GM12874 (cell line): ENCODE results near the gene MYO5A.

ENCODE experiments used
- TF ChIP-seq, protein P1 (sequence below): IDR thresholded peaks from 2 replicates; pipeline ENCODE4 v1.5.1; 2011; ENCODE audit warnings: low read depth, mild to moderate bottlenecking, control low read depth, low read length, moderate library complexity; ENCODE audit not compliant: insufficient read depth

Gene MYO5A

GRCh38 chr15:52348056-52348745 is 180.5 kb downstream of the MYO5A start:
- TF ChIP-seq, protein P1, sequence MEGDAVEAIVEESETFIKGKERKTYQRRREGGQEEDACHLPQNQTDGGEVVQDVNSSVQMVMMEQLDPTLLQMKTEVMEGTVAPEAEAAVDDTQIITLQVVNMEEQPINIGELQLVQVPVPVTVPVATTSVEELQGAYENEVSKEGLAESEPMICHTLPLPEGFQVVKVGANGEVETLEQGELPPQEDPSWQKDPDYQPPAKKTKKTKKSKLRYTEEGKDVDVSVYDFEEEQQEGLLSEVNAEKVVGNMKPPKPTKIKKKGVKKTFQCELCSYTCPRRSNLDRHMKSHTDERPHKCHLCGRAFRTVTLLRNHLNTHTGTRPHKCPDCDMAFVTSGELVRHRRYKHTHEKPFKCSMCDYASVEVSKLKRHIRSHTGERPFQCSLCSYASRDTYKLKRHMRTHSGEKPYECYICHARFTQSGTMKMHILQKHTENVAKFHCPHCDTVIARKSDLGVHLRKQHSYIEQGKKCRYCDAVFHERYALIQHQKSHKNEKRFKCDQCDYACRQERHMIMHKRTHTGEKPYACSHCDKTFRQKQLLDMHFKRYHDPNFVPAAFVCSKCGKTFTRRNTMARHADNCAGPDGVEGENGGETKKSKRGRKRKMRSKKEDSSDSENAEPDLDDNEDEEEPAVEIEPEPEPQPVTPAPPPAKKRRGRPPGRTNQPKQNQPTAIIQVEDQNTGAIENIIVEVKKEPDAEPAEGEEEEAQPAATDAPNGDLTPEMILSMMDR: no peak

DNA sequence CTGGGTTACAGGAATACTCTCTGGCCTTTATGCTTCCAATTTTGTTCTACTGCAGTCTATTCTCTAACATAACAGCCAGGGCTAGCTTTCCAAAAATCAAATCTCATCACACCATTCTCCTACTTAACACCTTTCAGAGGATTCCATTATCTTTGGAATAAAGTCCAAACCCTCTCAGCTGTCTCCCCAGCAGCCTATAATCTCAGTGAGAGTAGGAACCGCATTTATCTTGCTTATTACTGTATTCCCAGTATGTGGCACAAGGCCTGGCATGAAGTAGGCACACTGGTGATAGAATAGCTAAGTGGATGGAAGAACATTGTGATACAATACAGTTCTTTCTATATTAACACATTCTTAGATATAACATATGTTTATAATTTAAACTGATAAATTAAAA is 184.1 kb downstream of the MYO5A start:
- TF ChIP-seq, protein P1: no peak

DNA sequence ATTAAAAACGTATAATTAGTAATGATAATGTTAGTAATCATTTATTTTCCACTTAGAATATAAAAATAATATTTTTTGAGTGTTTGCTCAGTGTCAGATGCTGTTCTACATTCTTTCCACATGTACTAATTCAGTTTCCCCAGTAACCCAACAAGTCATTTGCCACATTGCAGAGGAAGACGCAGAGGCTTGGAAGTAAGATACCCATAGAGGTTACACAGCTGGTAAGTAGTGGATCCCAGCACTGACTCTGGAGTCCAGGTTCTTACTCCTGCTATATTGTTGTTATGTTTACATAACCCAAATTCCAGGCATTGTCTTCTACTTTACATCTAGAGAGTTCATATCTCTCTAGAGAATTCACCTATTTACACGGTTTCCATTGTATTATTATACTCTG is 184.8 kb downstream of the MYO5A start:
- TF ChIP-seq, protein P1: no peak

- TF ChIP-seq, protein P1: no peak
These were observed 188.6 kb downstream of the MYO5A start for GRCh38 chr15:52340093-52340492.

- TF ChIP-seq, protein P1: no peak
These were observed 189.8 kb downstream of the MYO5A start for GRCh38 chr15:52338891-52339290.

GRCh38 chr15:52338058-52338457 is 190.6 kb downstream of the MYO5A start:
- TF ChIP-seq, protein P1: no peak

GRCh38 chr15:52337198-52337853 is 191.4 kb downstream of the MYO5A start:
- TF ChIP-seq, protein P1: no peak
